Thymus (tissue), 11 donors: Measurements from ENCODE around the gene ALKBH3. TPM values are rescaled to one million over a fixed set of nuclear protein-coding genes. Genes with fewer than 3 reads are reported as not detected.

Source experiments
- DNase-seq, 9 donors: peaks; one replicate each; pipeline ENCODE4 v3.0.0-alpha.2; 2013; ENCODE audit warnings: low spot score in 9 of 9, low read depth in 6 of 9, missing footprints in 1 of 9
- H3K27ac ChIP-seq, 2 donors: one replicate each; pipeline ENCODE4 v1.5.1; 2013; ENCODE audit warnings: control low read depth in 1 of 2, low read depth in 1 of 2, low read length in 1 of 2, mild to moderate bottlenecking in 1 of 2, moderate library complexity in 1 of 2
- H3K27me3 ChIP-seq, 2 donors: one replicate each; pipeline ENCODE4 v1.5.1; 2013; ENCODE audit warnings: low read length in 1 of 2; ENCODE audit not compliant: control insufficient read depth in 2 of 2, insufficient read depth in 1 of 2
- H3K36me3 ChIP-seq, 2 donors: one replicate each; pipeline ENCODE4 v1.5.1; 2013; ENCODE audit warnings: low read length in 1 of 2, mild to moderate bottlenecking in 1 of 2, moderate library complexity in 1 of 2; ENCODE audit not compliant: control insufficient read depth in 2 of 2, insufficient read depth in 2 of 2
- H3K4me1 ChIP-seq, 2 donors: one replicate each; pipeline ENCODE4 v1.5.1; 2013; ENCODE audit warnings: low read length in 2 of 2; ENCODE audit not compliant: control insufficient read depth in 2 of 2, insufficient read depth in 2 of 2
- H3K4me3 ChIP-seq, 2 donors: one replicate each; pipeline ENCODE4 v1.5.1; 2013; ENCODE audit warnings: low read length in 2 of 2, control low read depth in 1 of 2, mild to moderate bottlenecking in 1 of 2
- H3K9me3 ChIP-seq, 2 donors: one replicate each; pipeline ENCODE4 v1.5.1; 2013; ENCODE audit warnings: low read length in 1 of 2, mild to moderate bottlenecking in 1 of 2; ENCODE audit not compliant: control insufficient read depth in 2 of 2, insufficient read depth in 1 of 2
- WGBS: extraction: QIAGEN DNeasy Blood & Tissue Kit; methylation state at CpG from one replicate; pipeline ENCODE4 v1.1.7; 2013; 5-methylcytosine and 5-hydroxymethylcytosine counted together
- polyA plus RNA-seq: library from polyadenylated mRNA; stranded (reverse); fragments of 200-250 nt; gene quantifications from one replicate; pipeline ENCODE4 v1.2.3, GENCODE V29; 2013
- total RNA-seq: library from RNA; stranded (reverse); fragments of 120-200 nt; gene quantifications from one replicate; pipeline ENCODE4 v1.2.4, GENCODE V29; 2013
- donor health status: healthy.

Gene ALKBH3
- total and polyA plus RNA-seq, 2 donors = 33.5 to 36.0 TPM

DNA sequence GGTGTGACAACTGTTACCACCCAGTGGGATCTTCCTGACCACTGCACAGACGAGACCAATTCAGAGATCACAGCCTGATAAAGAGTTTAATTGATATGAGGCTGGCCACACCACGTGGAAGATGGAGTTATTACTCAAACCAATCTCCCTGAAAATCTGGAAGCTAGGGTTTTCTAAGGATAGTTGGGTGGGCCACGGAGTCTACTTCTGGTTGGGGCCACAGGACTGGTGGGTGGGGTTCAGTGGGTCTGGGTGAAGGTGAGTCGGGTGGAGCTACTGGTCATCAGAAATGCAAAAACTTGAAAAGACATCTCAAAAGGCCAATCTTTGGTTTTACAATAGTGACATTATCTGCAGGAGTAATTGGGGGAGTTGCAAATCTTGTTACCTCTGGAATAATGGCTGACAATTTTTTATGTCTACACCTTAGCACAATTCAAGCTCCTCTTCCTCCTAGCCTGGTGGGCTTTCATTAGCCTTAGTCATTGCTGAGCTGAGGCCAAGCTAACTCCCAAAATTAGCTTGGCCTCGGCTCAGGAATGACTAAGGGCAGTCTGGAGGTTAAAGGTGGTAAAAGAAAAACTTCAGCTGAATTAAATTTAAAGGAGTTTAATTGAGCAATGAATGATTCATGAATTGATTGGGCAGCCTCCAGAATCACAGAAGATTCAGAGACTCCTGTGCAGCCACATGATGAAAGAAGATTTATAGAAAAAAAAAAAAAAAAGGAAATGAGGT lies 74.9 kb downstream of the ALKBH3 start:
- Histone ChIP-seq H3K36me3 (no peaks in the 10 kb centered on the region), H3K9me3 (no peaks in the 10 kb centered on the region), H3K4me3 (no peak overlapping the region), H3K27me3 (peaks cover 0 to under 1% of the 10 kb centered on the region in 2 donors), H3K27ac (no peak overlapping the region), H3K4me1 (no peaks in the 10 kb centered on the region)
- no peak for DNase-seq
- 86% methylated on average over 5 of the region's 5 CpGs for WGBS

DNA sequence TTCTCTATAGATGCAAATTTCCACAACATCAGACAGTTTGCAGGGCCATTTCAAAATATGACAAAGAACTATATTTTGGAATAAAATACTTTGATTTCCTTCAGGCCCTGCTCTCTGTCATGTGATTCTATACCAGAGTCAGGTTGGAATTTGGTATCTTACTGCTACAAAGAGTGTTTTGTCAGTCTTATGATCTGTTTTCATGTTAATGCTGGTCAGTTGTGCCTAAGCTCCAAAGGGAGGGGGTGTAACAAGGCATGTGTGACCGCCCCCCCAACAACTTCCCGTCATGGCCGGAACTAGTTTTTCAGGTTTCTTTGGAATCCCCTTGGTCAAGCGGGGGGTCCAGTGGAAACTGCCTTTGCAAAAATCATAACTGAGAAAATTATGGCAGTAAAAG lies 76.9 kb downstream of the ALKBH3 start:
- no peak for DNase-seq
- Histone ChIP-seq H3K27me3 (no peaks in the 10 kb centered on the region), H3K27ac (no peak overlapping the region), H3K9me3 (no peaks in the 10 kb centered on the region), H3K4me3 (no peak overlapping the region), H3K4me1 (no peaks in the 10 kb centered on the region), H3K36me3 (no peaks in the 10 kb centered on the region)
- WGBS = 95% methylated on average over 4 of the region's 4 CpGs

DNA sequence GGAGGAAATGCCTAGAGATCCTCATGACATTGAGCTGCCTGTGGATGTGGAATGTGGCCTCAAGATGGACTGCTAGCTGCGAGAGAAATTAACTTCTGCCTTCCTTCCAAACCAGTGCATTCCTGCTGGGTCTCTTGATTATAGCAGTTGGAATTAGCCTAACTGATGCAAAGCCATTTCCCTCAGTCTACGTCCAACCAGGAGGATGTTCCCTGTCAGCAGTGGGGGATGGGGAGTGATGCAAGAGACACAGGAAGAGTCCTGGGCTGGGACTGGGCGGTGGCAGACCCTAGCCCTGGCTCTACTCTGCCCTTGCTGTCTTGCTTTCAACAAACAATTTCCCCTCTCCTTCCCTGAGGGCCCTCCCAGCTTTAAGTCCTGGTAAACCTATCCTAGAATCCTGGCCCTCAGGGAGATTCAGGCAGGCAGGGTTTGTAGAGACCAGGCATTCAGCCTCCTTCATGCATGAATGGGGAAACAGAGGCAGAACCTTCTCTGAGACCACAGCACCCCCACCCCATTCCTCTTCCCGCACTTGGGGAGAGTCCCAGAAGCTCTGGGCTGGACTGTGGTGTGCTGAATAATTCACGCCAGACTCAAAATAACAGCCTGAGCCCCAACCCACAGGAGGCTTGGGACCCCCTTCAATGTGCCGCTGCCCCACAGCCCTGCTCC lies 78.8 kb downstream of the ALKBH3 start:
- Histone ChIP-seq H3K4me1 (no peaks in the 10 kb centered on the region), H3K9me3 (no peaks in the 10 kb centered on the region), H3K36me3 (no peaks in the 10 kb centered on the region), H3K27ac (no peak overlapping the region), H3K4me3 (no peak overlapping the region), H3K27me3 (no peaks in the 10 kb centered on the region)
- DNase-seq = no peak
- WGBS = 95% methylated on average over 6 of the region's 6 CpGs

GRCh38 chr11:43962383-43963278 lies 82.0 kb downstream of the ALKBH3 start:
- DNase-seq = no peak

GRCh38 chr11:43963279-43963620 lies 82.6 kb downstream of the ALKBH3 start:
- H3K27me3 ChIP-seq = no peaks in the 10 kb centered on the region
- no peak overlapping the region for H3K27ac ChIP-seq
- H3K9me3 ChIP-seq = no peaks in the 10 kb centered on the region
- no peak for DNase-seq
- no peak overlapping the region for H3K4me3 ChIP-seq
- H3K4me1 ChIP-seq = no peaks in the 10 kb centered on the region
- WGBS = 91% methylated on average over 2 of the region's 2 CpGs
- no peaks in the 10 kb centered on the region for H3K36me3 ChIP-seq

More at GRCh38 chr11:43962383-43963278, 82.0 kb downstream of the ALKBH3 start:
- Histone ChIP-seq H3K4me1 (no peaks in the 10 kb centered on the region), H3K4me3 (no peak overlapping the region), H3K27me3 (no peaks in the 10 kb centered on the region), H3K27ac (no peak overlapping the region), H3K36me3 (no peaks in the 10 kb centered on the region), H3K9me3 (no peaks in the 10 kb centered on the region)
- 54% methylated on average over 13 of the region's 13 CpGs for WGBS

GRCh38 chr11:43967661-43968060 lies 87.0 kb downstream of the ALKBH3 start:
- H3K27ac ChIP-seq = no peak overlapping the region
- H3K4me1 ChIP-seq = no peaks in the 10 kb centered on the region
- no peaks in the 10 kb centered on the region for H3K36me3 ChIP-seq
- no peaks in the 10 kb centered on the region for H3K9me3 ChIP-seq
- no peak for DNase-seq
- WGBS = 93% methylated on average over 2 of the region's 2 CpGs
- H3K4me3 ChIP-seq = no peak overlapping the region
- H3K27me3 ChIP-seq = no peaks in the 10 kb centered on the region

DNA sequence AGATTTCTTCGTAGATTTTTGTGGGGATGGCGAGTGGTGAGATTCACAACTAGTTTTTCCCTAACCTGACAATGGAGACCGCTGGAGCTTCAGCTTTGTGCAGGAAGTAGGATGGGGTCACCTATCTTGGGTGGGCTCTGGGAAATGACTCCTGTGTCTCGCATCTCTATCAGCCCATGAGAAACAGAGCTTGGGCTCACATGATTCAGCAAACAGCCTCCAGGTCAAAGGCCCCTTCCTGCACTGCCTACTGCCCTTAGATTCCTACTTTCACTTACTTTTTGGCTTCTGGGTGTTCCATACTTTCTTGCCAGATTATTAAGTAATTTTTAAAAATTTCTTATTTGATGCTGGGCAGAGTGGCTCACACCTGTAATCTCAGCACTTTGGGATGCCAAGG lies 88.1 kb downstream of the ALKBH3 start:
- H3K9me3 ChIP-seq = no peaks in the 10 kb centered on the region
- H3K27ac ChIP-seq = no peak overlapping the region
- no peaks in the 10 kb centered on the region for H3K36me3 ChIP-seq
- H3K27me3 ChIP-seq = no peaks in the 10 kb centered on the region
- no peak for DNase-seq
- WGBS = 94% methylated on average over 4 of the region's 4 CpGs
- no peak overlapping the region for H3K4me3 ChIP-seq
- no peaks in the 10 kb centered on the region for H3K4me1 ChIP-seq

DNA sequence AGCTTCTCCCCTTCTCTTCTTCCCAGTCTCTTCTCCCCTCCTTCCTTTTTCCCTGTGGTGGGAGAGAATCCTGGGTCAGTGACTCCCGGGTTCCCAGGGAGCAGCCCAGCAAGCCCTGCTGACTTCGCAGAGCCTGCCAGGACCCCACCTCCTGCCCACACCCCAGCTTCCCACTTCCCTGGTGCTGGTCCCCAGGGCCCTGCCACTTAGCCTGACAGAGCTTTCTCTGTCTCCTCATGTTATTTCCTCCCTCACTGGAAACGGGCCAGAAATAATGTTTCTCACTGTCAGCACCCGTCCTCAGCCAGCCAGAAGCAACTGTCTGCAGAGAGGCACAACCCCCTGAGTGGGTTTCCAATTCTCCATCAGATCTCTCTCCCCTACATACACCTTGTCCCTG lies 88.9 kb downstream of the ALKBH3 start:
- Histone ChIP-seq H3K9me3 (no peaks in the 10 kb centered on the region), H3K27ac (no peak overlapping the region), H3K36me3 (no peaks in the 10 kb centered on the region), H3K27me3 (no peaks in the 10 kb centered on the region), H3K4me1 (no peaks in the 10 kb centered on the region), H3K4me3 (no peak overlapping the region)
- no peak for DNase-seq
- WGBS = 47% methylated on average over 4 of the region's 4 CpGs
